PC-3 (cell line): ENCODE data around the gene NREP.

ENCODE experiments used
- EZH2phosphoT487 ChIP-seq: fragments of 300-600 bp; sonication (generic); IDR thresholded peaks from 2 replicates; pipeline ENCODE4 v1.6.1; 2018; ENCODE audit warnings: mild to moderate bottlenecking, antibody characterized with exemption, low read length, borderline replicate concordance
- TF ChIP-seq, protein P1 (sequence below): fragments of 300-600 bp; sonication (generic); conservative IDR thresholded peaks from 2 replicates; pipeline ENCODE4 v1.5.1; 2017; ENCODE audit warnings: antibody characterized with exemption, low read depth, mild to moderate bottlenecking, low read length

DNA sequence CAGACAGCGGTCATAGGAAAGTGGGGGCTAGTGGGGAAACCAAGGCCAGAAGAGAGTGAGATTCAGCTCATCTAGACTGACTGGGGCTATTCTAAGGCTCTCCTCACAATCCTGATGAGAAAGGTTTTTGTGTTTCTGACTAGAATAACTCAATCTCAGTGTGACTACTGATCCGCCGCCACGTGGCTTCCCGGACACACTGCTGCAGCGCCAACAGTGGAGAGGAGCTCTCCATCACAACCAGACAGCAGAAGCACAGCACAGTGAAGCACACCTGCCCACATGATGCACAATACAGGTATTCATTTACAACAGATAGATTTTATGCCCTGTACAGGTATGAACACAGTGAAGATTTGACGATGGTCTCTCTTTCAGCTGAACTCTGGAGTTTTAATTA is 25.4 kb downstream of the NREP start:
- TF ChIP-seq, protein P1, sequence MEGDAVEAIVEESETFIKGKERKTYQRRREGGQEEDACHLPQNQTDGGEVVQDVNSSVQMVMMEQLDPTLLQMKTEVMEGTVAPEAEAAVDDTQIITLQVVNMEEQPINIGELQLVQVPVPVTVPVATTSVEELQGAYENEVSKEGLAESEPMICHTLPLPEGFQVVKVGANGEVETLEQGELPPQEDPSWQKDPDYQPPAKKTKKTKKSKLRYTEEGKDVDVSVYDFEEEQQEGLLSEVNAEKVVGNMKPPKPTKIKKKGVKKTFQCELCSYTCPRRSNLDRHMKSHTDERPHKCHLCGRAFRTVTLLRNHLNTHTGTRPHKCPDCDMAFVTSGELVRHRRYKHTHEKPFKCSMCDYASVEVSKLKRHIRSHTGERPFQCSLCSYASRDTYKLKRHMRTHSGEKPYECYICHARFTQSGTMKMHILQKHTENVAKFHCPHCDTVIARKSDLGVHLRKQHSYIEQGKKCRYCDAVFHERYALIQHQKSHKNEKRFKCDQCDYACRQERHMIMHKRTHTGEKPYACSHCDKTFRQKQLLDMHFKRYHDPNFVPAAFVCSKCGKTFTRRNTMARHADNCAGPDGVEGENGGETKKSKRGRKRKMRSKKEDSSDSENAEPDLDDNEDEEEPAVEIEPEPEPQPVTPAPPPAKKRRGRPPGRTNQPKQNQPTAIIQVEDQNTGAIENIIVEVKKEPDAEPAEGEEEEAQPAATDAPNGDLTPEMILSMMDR = no peak
- TF ChIP-seq EZH2phosphoT487 = no peak
